Loucy (cell line): ENCODE measurements around the gene XRCC4.

Experiments
- H2AFZ ChIP-seq: fragments of 200-600 bp; sonication (generic); 2 replicates; pipeline ENCODE4 v1.6.0; 2016; ENCODE audit warnings: antibody characterized with exemption, mild to moderate bottlenecking, low read length, moderate library complexity
- H3F3A ChIP-seq: fragments of 200-600 bp; 2 replicates; pipeline ENCODE4 v1.6.0; 2016; ENCODE audit warnings: antibody characterized with exemption, low read depth, mild to moderate bottlenecking
- H3K27me3 ChIP-seq: fragments of 200-600 bp; sonication (generic); 2 replicates; pipeline ENCODE4 v1.6.1; 2014; ENCODE audit warnings: low read length, mild to moderate bottlenecking; ENCODE audit not compliant: insufficient read depth, poor library complexity, severe bottlenecking
- H3K36me3 ChIP-seq: fragments of 200-600 bp; sonication (generic); 2 replicates; pipeline ENCODE4 v1.6.1; 2016; ENCODE audit warnings: low read length; ENCODE audit not compliant: insufficient read depth
- H3K4me1 ChIP-seq: fragments of 200-600 bp; sonication (generic); 2 replicates; pipeline ENCODE4 v1.5.1; 2014; ENCODE audit warnings: low read length, mild to moderate bottlenecking; ENCODE audit not compliant: insufficient read depth, poor library complexity, severe bottlenecking
- H3K4me2 ChIP-seq: fragments of 200-600 bp; sonication (generic); 2 replicates; pipeline ENCODE4 v1.6.0; 2014; ENCODE audit warnings: antibody characterized with exemption, low read length, low read depth, mild to moderate bottlenecking; ENCODE audit not compliant: poor library complexity, severe bottlenecking
- H3K4me3 ChIP-seq: fragments of 200-600 bp; sonication (generic); 2 replicates; pipeline ENCODE4 v1.5.1; 2014; ENCODE audit warnings: low read length, mild to moderate bottlenecking, mixed read lengths; ENCODE audit not compliant: poor library complexity, severe bottlenecking
- H3K79me2 ChIP-seq: fragments of 200-600 bp; sonication (generic); 2 replicates; pipeline ENCODE4 v1.6.1; 2014; ENCODE audit warnings: low read length; ENCODE audit not compliant: insufficient read depth
- H3K9ac ChIP-seq: fragments of 200-600 bp; sonication (generic); 2 replicates; pipeline ENCODE4 v1.6.0; 2014; ENCODE audit warnings: mild to moderate bottlenecking, low read depth, low read length, moderate library complexity; ENCODE audit not compliant: poor library complexity, severe bottlenecking
- H3K9me2 ChIP-seq: fragments of 200-600 bp; sonication (generic); replicated peaks from 2 replicates; pipeline ENCODE4 v1.6.1; 2016; ENCODE audit warnings: low read depth, low read length, mixed read lengths
- H3K9me3 ChIP-seq: fragments of 200-600 bp; sonication (generic); 2 replicates; pipeline ENCODE4 v1.6.1; 2014; ENCODE audit warnings: mild to moderate bottlenecking, antibody characterized with exemption, low read length, low read depth; ENCODE audit not compliant: insufficient read depth
- H4K20me1 ChIP-seq: fragments of 200-600 bp; sonication (generic); 2 replicates; pipeline ENCODE4 v1.6.0; 2014; ENCODE audit warnings: antibody characterized with exemption, low read length, mild to moderate bottlenecking; ENCODE audit not compliant: insufficient read depth, poor library complexity, severe bottlenecking
- CTCF ChIP-seq: fragments of 200-600 bp; sonication (generic); conservative IDR thresholded peaks from 2 replicates; pipeline ENCODE4 v1.5.1; 2014; ENCODE audit warnings: mild to moderate bottlenecking, antibody characterized with exemption, low read length
- EZH2phosphoT487 ChIP-seq: fragments of 200-600 bp; IDR thresholded peaks from 2 replicates; pipeline ENCODE4 v1.6.1; 2018; ENCODE audit warnings: antibody characterized with exemption, mild to moderate bottlenecking, moderate library complexity, borderline replicate concordance

The XRCC4 gene

DNA sequence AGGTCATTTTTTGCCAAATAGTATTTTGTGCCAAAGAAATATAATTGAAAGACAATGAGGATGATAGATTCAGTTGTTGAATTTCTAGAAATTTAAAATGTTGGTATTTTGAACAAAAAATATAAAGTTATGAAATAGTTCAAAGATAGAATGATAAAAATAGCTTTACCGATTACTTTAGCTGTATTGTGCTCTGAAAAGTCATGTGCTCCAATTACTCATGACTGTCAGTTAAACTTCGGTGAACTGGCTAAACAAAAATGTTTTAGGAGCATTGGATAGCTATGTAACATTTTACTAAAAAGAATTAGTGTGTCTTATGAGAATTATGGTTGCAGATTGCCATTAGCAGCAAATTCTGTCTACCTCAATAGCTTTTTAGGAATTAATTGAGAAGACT is 216.9 kb downstream of the XRCC4 start:
- H3K27me3 ChIP-seq, result no peaks in the 10 kb centered on the region
- no peaks in the 10 kb centered on the region for H4K20me1 ChIP-seq
- TF ChIP-seq CTCF, result no peak
- TF ChIP-seq EZH2phosphoT487, result no peak
- no peaks in the 10 kb centered on the region; the same call in 1 of the 2 replicates for H3K36me3 ChIP-seq
- H3K9ac ChIP-seq, result no peak overlapping the region
- no peaks in the 10 kb centered on the region for H3F3A ChIP-seq
- no peak overlapping the region for H3K4me3 ChIP-seq
- H3K9me3 ChIP-seq, result peaks cover 3% of the 10 kb centered on the region; the same call in 1 of the 2 replicates
- H3K4me1 ChIP-seq, result peaks cover 14% of the 10 kb centered on the region
- no peaks in the 10 kb centered on the region for H3K9me2 ChIP-seq
- no peaks in the 10 kb centered on the region for H3K79me2 ChIP-seq
- no peak overlapping the region for H3K4me2 ChIP-seq
- H2AFZ ChIP-seq, result no peak overlapping the region

- Histone ChIP-seq H3K79me2 (no peaks in the 10 kb centered on the region), H3K27me3 (no peaks in the 10 kb centered on the region), H2AFZ (no peak overlapping the region), H3K9me2 (no peaks in the 10 kb centered on the region), H3K4me2 (no peak overlapping the region), H4K20me1 (no peaks in the 10 kb centered on the region), H3K4me3 (no peak overlapping the region), H3K36me3 (peaks cover 6% of the 10 kb centered on the region; the same call in 1 of the 2 replicates), H3K9me3 (peaks cover 27% of the 10 kb centered on the region), H3K4me1 (peaks cover 11% of the 10 kb centered on the region), H3F3A (no peaks in the 10 kb centered on the region), H3K9ac (no peak overlapping the region)
- no peak for TF ChIP-seq CTCF
Measured at GRCh38 chr5:83299353-83299752, 222.0 kb downstream of the XRCC4 start.

DNA sequence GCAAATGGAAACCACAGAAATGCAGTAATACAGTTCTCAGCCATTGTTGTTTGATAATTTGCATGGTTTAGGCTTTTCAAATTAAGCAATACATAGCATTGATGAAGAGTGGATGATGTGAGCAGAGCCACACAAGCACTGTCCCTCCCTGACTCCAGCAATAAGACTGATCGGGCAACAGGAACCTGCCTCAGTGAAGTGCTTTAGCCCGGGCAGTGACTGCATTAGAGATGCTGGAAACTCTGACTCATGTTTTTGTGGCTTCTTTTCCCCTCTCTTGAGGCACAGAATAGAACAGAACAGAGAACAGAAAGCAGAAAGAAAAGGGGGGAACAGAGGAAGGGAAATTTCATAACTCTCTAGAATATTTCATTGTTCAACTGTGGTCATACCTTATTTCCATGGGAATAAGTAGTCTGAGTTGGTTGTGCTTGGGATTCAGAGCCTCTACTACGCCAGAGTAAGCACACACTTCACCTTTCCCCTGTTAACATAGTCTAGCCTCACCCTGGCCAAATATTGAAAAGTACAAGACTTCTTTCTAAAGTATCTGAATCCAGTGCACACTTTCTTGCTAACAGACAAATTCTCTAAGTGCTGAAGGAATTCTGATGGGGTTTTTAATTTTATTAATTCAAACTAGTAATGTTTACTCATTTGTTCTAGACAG is 229.4 kb downstream of the XRCC4 start:
- Histone ChIP-seq H3K4me2 (peak overlapping the region; percentile 47), H3K4me3 (peak overlapping the region; percentile 4), H3K4me1 (peaks cover 17% of the 10 kb centered on the region), H3K79me2 (no peaks in the 10 kb centered on the region), H2AFZ (no peak overlapping the region), H3K9me3 (peaks cover 8% of the 10 kb centered on the region; the same call in 1 of the 2 replicates), H3F3A (no peaks in the 10 kb centered on the region), H3K27me3 (no peaks in the 10 kb centered on the region), H3K9me2 (no peaks in the 10 kb centered on the region), H3K36me3 (no peaks in the 10 kb centered on the region), H3K9ac (no peak overlapping the region), H4K20me1 (no peaks in the 10 kb centered on the region)
- no peak for TF ChIP-seq CTCF
- no peak for TF ChIP-seq EZH2phosphoT487
